ENCODE data around the gene NLGN1. TPM values are rescaled to one million over a fixed set of nuclear protein-coding genes. Genes with fewer than 3 reads are reported as not detected.

The NLGN1 gene
- total RNA-seq, 1 donor from 2014 or later, result 34.8 TPM

DNA sequence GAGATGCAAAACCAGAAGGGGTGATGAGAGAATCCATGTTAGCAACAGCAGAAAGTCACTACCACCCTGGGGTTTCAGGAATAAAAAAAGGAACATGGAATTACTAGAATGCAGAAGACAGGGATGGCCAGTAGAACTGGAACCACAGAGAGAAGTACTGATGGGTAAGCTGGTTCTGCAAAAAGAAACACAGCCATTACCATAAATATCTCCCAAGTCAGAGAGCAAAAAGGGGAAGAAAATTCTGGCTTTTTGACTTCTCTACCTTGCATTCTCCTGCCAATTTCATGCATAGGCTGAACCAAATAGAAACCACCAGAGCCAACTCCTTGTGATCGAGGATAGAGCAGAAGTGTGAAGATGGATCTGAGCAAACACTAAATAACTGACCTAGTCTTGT, 911.2 kb downstream of the NLGN1 start:
- no peak overlapping the region for H2AFZ ChIP-seq (replicated peaks)
- TF ChIP-seq EZH2 (IDR thresholded peaks at IDR 0.05) (no peak), EZH2phosphoT487 (IDR thresholded peaks at IDR 0.05) (no peak)
- TF ChIP-seq, protein P1, sequence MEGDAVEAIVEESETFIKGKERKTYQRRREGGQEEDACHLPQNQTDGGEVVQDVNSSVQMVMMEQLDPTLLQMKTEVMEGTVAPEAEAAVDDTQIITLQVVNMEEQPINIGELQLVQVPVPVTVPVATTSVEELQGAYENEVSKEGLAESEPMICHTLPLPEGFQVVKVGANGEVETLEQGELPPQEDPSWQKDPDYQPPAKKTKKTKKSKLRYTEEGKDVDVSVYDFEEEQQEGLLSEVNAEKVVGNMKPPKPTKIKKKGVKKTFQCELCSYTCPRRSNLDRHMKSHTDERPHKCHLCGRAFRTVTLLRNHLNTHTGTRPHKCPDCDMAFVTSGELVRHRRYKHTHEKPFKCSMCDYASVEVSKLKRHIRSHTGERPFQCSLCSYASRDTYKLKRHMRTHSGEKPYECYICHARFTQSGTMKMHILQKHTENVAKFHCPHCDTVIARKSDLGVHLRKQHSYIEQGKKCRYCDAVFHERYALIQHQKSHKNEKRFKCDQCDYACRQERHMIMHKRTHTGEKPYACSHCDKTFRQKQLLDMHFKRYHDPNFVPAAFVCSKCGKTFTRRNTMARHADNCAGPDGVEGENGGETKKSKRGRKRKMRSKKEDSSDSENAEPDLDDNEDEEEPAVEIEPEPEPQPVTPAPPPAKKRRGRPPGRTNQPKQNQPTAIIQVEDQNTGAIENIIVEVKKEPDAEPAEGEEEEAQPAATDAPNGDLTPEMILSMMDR (IDR thresholded peaks at IDR 0.05), result no peak
- H3K27me3 ChIP-seq, result no peaks in the 10 kb centered on the region
- no peak overlapping the region for H3K4me3 Mint-ChIP-seq
- no peak overlapping the region for H3K9ac ChIP-seq
- H3K4me1 Mint-ChIP-seq, result no peaks in the 10 kb centered on the region
- no peak overlapping the region for H3K4me2 ChIP-seq
- no peaks in the 10 kb centered on the region for H4K20me1 ChIP-seq (ENCODE audit: low read depth)
- no peak overlapping the region for H3K27ac Mint-ChIP-seq
- no peaks in the 10 kb centered on the region for H3F3A ChIP-seq (ENCODE audit: low read depth)
- no peaks in the 10 kb centered on the region for H3K79me2 ChIP-seq (ENCODE audit: low read depth)
- DNase-seq (ENCODE audit: low spot score), result no peak
- no peaks in the 10 kb centered on the region for H3K9me3 ChIP-seq (ENCODE audit: low read depth)
- no peaks in the 10 kb centered on the region for H3K36me3 Mint-ChIP-seq
- H3K36me3 ChIP-seq, result no peaks in the 10 kb centered on the region
- H3K4me1 ChIP-seq, result no peaks in the 10 kb centered on the region
- no peaks in the 10 kb centered on the region for H3K9me3 Mint-ChIP-seq
- no peaks in the 10 kb centered on the region for H3K27me3 Mint-ChIP-seq (ENCODE audit: insufficient read depth, low read depth)
- H3K4me3 ChIP-seq, result no peak overlapping the region
- no peak overlapping the region for H3K27ac ChIP-seq

DNA sequence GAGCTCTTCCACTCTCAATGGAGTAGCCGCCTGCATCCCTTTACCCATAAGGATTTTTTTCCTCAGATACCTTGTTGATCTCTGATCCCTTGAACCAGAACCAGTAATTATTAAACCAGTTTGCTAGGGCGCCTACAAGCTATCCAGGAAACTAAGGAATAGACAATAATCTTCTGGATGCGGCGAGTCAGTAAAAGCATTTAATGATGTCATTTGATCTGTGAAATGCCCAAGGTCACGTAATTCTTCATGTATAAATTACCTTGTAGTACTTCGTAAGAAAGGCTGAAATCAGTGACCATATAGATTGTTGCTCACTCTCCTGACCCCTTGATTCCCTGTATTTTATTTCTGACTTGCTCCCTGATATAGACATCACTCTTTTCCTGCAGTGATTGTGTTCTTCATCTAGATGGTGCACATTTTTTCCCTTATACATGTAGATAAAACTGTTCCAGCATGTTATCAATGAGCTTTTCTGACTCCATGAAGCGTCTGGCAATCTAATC, 913.0 kb downstream of the NLGN1 start:
- H3K4me2 ChIP-seq, result no peak overlapping the region
- no peaks in the 10 kb centered on the region for H3K79me2 ChIP-seq (ENCODE audit: low read depth)
- H3K27me3 Mint-ChIP-seq (ENCODE audit: insufficient read depth, low read depth), result no peaks in the 10 kb centered on the region

DNA sequence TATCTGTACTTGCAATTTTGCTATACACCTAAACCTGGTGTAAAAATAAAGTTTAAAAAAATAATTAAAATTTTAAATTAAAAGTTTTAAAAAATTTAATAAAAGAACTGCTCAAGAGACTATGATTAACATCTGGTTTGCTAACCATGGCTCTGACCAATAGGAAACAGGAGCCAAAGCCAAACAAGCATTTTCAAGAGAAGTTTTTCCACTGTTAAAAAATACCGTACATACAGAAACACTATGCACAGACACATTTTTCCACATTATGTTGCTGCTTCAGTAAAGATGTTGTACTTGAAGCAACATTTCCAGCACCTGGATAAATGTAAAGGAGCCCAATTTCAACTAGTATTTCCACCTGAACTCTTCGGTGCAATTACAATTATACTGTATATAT, 917.7 kb downstream of the NLGN1 start:
- no peak overlapping the region for H3K4me3 Mint-ChIP-seq
- Histone ChIP-seq H3K79me2 (ENCODE audit: low read depth) (no peaks in the 10 kb centered on the region), H3K27me3 (no peaks in the 10 kb centered on the region), H3K9me3 (ENCODE audit: low read depth) (no peaks in the 10 kb centered on the region), H2AFZ (replicated peaks) (no peak overlapping the region), H3F3A (ENCODE audit: low read depth) (no peaks in the 10 kb centered on the region), H3K4me3 (no peak overlapping the region), H3K27ac (no peak overlapping the region), H3K4me1 (peaks cover 11% of the 10 kb centered on the region), H3K9ac (no peak overlapping the region), H3K36me3 (no peaks in the 10 kb centered on the region), H3K4me2 (no peak overlapping the region), H4K20me1 (ENCODE audit: low read depth) (no peaks in the 10 kb centered on the region)
- H3K27me3 Mint-ChIP-seq (ENCODE audit: insufficient read depth, low read depth), result no peaks in the 10 kb centered on the region
- no peak for DNase-seq (ENCODE audit: low spot score)
- H3K27ac Mint-ChIP-seq, result no peak overlapping the region
- H3K36me3 Mint-ChIP-seq, result peaks cover 4% of the 10 kb centered on the region
- H3K9me3 Mint-ChIP-seq, result peaks cover 4% of the 10 kb centered on the region
- H3K4me1 Mint-ChIP-seq, result no peaks in the 10 kb centered on the region
- TF ChIP-seq EZH2phosphoT487 (IDR thresholded peaks at IDR 0.05), result no peak
- TF ChIP-seq, protein P1 (IDR thresholded peaks at IDR 0.05), result no peak
- TF ChIP-seq EZH2 (IDR thresholded peaks at IDR 0.05), result no peak

More for the DNA sequence above, 913.0 kb downstream of the NLGN1 start:
- Histone ChIP-seq H3K9me3 (ENCODE audit: low read depth) (no peaks in the 10 kb centered on the region), H3K27ac (no peak overlapping the region), H3K36me3 (no peaks in the 10 kb centered on the region), H3K4me3 (no peak overlapping the region), H3K9ac (no peak overlapping the region), H2AFZ (replicated peaks) (no peak overlapping the region), H3K27me3 (no peaks in the 10 kb centered on the region), H3F3A (ENCODE audit: low read depth) (no peaks in the 10 kb centered on the region), H4K20me1 (ENCODE audit: low read depth) (no peaks in the 10 kb centered on the region), H3K4me1 (no peaks in the 10 kb centered on the region)
- no peak for DNase-seq (ENCODE audit: low spot score)
- TF ChIP-seq EZH2 (IDR thresholded peaks at IDR 0.05) (no peak), EZH2phosphoT487 (IDR thresholded peaks at IDR 0.05) (no peak)
- TF ChIP-seq, protein P1 (IDR thresholded peaks at IDR 0.05), result no peak
- Mint-ChIP-seq H3K4me3 (no peak overlapping the region), H3K27ac (no peak overlapping the region), H3K4me1 (no peaks in the 10 kb centered on the region), H3K36me3 (no peaks in the 10 kb centered on the region), H3K9me3 (no peaks in the 10 kb centered on the region)
